Limb (tissue), 2 donors: Measurements from ENCODE around the gene ABCB6.
"Not testable (repeated sequence)": the region's sequence is repeated elsewhere in the genome, so short reads cannot be mapped to it uniquely, and the experiment has no call there.

Experiments used
- DNase-seq, 2 donors: peaks; one replicate each; pipeline ENCODE4 v3.0.0-alpha.2; 2016; ENCODE audit errors: extremely low spot score in 2 of 2

ABCB6 gene

GRCh38 chr2:219218732-219219701 is at the start of gene ABCB6:
TSS of gene ABCB6 (minus strand) at chr2:219218958. CDS start at chr2:219218673, 285 bp downstream.
- DNase-seq: peak; percentile 97 to 99

- DNase-seq: no peak
Observed at GRCh38 chr2:219268294-219268693, 49.5 kb upstream of the ABCB6 start.

DNA sequence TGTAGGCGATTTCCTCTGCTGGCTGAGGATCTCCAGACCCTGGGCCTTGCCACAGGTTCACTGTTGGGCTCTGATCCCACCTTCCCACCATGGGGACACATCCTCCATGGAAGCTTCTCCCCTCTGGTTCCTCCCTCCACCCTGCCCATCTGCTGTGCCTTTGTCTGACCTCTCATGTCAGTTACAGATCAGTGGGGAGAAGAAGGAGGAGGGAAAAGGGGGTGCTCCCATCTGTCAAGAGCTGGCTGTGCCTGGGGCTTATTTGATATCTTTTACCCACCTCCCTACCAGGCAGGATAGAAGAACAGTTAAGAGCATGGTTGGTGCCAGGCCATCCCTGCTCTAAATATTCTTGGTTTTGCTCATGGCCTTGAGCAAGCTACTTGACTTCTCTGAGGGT is 48.1 kb upstream of the ABCB6 start:
- no peak for DNase-seq

GRCh38 chr2:219266232-219266631 is 47.5 kb upstream of the ABCB6 start:
- no peak for DNase-seq

DNA sequence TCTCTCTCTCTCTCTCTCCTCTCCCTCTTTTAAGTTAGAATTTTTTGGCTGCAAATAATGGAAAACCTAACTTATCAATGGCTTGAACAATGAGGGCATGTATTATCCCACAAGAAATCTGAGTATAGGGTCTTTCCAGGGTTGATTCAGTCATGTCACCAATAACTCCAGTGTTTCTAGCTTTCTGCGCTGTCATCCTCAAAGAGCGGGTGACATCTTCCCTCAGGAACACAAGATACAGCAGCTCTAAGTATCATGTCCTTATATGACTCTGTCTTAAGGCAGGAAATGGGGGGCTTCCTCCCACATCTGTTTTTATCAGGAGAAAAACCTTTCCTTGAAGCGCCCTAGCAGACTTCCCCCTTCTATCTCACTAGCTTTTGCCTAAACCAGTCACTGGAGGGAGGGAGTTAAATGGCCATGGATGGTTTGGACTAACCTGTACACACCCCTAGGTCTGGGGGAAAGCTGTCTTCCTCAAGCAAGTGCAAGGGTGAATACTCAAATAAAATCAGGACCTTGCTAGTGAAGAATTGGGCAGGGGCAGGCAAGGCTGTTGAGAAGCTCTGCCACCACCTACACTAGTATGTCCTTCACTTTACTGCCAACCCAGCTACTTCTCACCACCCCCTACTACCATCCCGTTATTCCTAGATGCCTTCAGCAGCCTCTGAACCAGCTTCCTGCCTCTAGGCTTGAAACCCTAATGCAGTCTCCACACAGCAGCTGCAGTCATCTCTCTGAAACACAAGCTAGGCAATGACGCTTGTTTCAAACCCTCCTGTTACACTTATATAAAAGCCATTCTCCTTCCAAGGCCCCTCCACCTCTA is 42.5 kb upstream of the ABCB6 start:
- no peak for DNase-seq

GRCh38 chr2:219258942-219259341 is 40.2 kb upstream of the ABCB6 start:
- DNase-seq: not testable (repeated sequence)

- no peak for DNase-seq
Observed at GRCh38 chr2:219254590-219255201, 35.9 kb upstream of the ABCB6 start.

DNA sequence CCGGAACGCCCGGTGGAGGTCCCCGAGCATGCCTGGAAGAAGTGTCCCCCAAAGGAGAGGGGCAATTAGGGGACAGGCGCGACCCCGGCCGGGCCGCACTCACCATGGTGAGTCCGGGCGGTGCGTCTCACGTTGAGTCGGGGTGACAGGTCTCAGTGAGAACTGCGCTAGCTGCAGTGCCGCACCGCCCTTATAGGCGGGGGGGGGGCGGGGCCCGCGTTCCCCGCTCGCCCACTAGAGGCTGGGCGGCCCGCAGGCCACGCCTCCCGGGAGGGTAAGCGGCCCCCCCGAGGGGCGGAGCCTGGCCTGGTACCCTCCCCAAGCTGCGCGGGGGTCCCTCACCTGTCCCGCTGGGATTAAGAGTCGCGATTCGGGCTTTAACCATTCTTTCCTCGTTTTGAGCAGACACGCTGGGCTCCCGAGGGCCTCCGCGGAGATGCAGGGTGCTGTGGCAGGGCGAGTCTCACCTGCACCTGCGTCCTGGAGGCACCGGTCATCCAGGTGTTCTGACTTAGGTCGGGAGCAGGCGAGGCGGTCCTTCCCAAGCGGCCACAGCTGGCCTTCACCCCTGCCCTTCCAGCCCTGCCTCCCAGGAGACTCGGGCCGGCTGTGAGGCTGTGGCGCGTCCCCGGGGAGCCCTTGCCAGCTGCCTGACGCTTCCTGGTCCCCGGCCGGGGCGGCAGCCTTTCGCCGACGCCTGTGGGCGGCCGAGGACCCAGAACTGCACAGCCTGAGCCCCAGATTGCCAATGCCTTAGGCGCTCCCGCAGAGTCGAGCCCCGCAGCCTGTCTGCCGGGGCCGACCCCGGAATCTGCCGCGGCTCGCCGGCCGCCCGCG is 35.2 kb upstream of the ABCB6 start, which contains the start of gene TUBA4A:
TUBA4A (minus strand) TSS at position 166 of the 837 bp plus-strand sequence; CDS start at position 106, 60 bp downstream.
- peak; percentile 26 to 74 for DNase-seq

- DNase-seq: peak in 1 of 2 donors; percentile 70
Observed at GRCh38 chr2:219252900-219253752, 34.4 kb upstream of the ABCB6 start, which contains the start of gene TUBA4B. TSS of gene TUBA4B (plus strand) at chr2:219253243. CDS start at chr2:219253408, 165 bp downstream.

- no peak for DNase-seq
Observed at GRCh38 chr2:219252570-219252899, 33.8 kb upstream of the ABCB6 start.

DNA sequence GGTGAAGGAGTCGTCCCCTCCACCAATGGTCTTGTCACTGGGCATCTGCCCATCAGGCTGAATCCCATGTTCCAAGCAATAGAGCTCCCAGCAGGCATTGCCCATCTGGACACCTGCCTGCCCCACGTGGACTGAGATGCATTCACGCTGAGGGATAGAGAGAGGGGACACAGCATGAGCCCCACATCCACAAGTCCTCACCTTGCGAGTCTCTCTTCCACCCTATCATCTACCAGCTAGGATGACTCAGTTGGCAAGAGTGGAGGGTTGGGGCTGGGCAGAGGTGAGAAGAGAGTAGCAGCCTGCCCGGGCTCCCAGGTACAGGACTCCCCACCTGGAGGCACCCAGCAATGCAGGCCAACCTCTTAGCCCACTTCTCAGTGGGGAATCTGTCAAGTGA is 33.3 kb upstream of the ABCB6 start:
- no peak for DNase-seq

GRCh38 chr2:219251656-219252055 is 32.9 kb upstream of the ABCB6 start:
- no peak for DNase-seq

DNA sequence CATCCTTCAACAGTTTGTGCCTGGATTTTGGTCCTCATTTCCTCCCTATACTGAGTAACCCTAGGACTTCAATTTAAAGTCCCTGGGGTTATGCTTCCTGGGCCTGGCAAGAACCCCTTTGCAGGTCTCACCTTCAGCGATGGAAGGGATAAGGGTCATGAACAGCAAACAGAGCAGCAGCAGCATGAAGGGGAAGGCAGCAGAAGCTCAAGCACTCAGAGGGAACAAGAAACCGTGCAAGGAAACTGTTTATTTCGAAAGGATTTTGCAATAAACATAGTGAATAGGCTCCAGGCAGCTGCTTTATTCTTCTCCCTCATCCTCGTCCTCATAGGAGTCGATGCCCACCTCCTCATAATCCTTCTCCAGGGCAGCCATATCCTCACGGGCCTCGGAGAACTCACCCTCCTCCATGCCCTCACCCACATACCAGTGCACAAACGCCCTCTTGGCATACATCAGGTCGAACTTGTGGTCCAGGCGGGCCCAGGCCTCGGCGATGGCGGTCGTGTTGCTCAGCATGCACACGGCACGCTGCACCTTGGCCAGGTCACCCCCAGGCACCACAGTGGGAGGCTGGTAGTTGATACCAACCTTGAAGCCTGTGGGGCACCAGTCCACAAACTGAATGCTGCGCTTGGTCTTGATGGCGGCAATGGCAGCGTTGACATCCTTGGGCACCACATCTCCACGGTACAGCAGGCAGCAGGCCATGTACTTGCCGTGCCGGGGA is 31.5 kb upstream of the ABCB6 start:
- DNase-seq: no peak

DNA sequence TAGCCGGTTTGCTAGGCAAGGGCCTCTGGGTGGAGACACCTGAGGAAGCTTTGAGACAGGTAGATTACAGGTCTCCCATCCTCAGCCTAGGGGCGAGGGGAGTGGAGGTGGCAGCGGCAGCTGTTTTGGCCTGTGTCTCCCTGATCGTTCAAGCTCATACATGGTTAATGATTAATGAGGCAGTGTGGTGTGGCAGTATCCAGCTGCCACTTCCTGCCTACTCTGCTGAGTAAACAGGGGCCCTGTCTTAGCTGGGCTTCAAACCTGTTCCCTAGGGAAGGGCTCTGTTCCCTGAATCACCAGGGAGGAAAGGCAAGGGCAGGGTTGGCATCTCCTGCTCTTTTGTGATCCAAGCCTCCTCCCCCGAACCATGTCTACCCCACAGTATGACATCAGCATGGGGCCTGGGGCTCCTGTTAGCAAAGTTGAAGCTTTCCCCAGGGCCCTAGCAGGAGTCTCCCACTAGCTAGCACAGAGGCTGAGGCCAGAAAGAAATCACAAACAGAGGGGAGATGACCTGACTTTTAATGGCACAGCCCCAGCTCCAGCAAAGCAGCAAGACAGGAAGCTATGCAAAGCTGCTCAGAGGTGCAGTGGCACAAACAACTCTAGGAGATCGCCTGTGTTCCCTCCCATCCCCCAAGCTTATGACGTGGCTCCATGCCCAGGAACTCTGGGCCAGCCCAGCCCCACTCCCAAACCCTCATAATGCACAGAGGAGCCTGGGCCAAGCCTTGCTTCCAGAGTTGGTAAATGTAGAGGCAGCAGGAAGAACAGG is 30.6 kb upstream of the ABCB6 start:
- DNase-seq: peak; percentile 53 to 70

GRCh38 chr2:219248845-219249202 is 30.1 kb upstream of the ABCB6 start:
- DNase-seq: no peak

DNA sequence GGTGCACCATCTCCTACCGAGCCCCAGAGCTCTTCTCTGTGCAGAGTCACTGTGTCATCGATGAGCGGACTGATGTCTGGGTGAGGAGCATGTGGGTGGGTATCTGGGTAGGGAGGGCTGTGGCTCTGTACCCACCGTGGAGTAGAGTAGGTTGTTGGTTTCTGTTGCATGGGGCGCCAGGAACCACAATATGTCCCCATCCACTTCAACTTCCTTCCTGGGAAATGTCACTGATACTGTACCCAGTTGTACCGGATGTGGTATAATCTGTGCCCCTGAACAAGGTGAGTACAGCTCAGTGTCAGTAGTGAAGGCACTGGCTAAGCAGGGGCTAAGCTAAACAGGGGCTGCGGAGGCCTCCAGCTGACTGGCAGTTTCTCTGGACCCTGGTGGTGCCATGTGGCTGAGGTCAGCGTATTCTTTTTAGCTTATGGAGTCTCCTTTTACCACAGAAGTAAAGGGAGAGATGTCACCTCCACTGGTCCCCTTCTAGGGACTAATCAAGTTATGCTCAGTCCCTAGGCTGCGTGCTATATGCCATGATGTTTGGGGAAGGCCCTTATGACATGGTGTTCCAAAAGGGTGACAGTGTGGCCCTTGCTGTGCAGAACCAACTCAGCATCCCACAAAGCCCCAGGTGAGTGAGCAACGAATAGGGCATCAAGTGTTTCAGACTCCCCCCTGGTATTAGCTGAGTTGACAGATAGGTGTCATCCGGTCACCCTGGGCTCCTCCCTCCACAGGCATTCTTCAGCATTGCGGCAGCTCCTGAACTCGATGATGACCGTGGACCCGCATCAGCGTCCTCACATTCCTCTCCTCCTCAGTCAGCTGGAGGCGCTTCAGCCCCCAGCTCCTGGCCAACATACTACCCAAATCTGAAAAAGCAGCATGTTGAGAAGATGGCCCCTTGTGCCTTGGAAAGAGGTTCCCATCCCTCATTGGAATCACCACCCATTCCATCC is 29.2 kb upstream of the ABCB6 start:
- DNase-seq: no peak

GRCh38 chr2:219246559-219246958 is 27.8 kb upstream of the ABCB6 start:
- DNase-seq: no peak
